Heart right ventricle (tissue), 16 donors: ENCODE measurements around the gene RIC8A. TPM values are rescaled to one million over a fixed set of nuclear protein-coding genes. Genes with fewer than 3 reads are reported as not detected.

Source experiments
- ATAC-seq, 8 donors: fragments of 200-7000 bp; cut with Tn5 transposase; one replicate each; pipeline ENCODE4 v1.9.1; 2020; ENCODE audit warnings: mild to moderate bottlenecking in 8 of 8, moderate library complexity in 8 of 8, moderate number of reproducible peaks in 1 of 8
- DNase-seq, 2 donors: peaks; one replicate each; pipeline ENCODE4 v3.0.0-alpha.2; 2020
- H3K27ac ChIP-seq, 10 donors: fragments of 200-600 bp; sonication (generic) in 2 of 10; one replicate each; pipeline versions ENCODE4 v1.5.0 to v1.8.0; 2020 to 2022; ENCODE audit warnings: mild to moderate bottlenecking in 3 of 10
- H3K27me3 ChIP-seq, 7 donors: fragments of 200-600 bp; one replicate each; pipeline ENCODE4 v1.8.0; 2021 to 2022; ENCODE audit warnings: mild to moderate bottlenecking in 2 of 7
- H3K36me3 ChIP-seq, 9 donors: fragments of 200-600 bp; sonication (generic) in 1 of 9; one replicate each; pipeline versions ENCODE4 v1.5.0 to v1.8.0; 2020 to 2022; ENCODE audit warnings: mild to moderate bottlenecking in 2 of 9
- H3K4me1 ChIP-seq, 9 donors: fragments of 200-600 bp; sonication (generic) in 1 of 9; one replicate each; pipeline versions ENCODE4 v1.5.0 to v1.8.0; 2020 to 2022; ENCODE audit warnings: mild to moderate bottlenecking in 4 of 9
- H3K4me3 ChIP-seq, 10 donors: fragments of 200-600 bp; sonication (generic) in 2 of 10; one replicate each; pipeline versions ENCODE4 v1.5.0 to v1.8.0; 2020 to 2022; ENCODE audit warnings: mild to moderate bottlenecking in 7 of 10, moderate library complexity in 2 of 10
- H3K9me3 ChIP-seq, 11 donors: fragments of 200-600 bp in 10 of 11; sonication (generic) in 2 of 11; one replicate each; pipeline versions ENCODE4 v1.5.0 to v1.8.0; 2013 to 2022; ENCODE audit warnings: mild to moderate bottlenecking in 2 of 11, control low read depth in 1 of 11, moderate library complexity in 1 of 11
- WGBS, 2 donors: extraction: QIAGEN DNeasy Blood & Tissue Kit; methylation state at CpG; one replicate each; pipeline ENCODE4 v1.1.7; 2013; ENCODE audit warnings: inconsistent platforms in 1 of 2; 5-methylcytosine and 5-hydroxymethylcytosine counted together
- intact Hi-C, 10 donors: fragments of 100-400 bp; cut with DNase I; formaldehyde crosslinking; loops; one replicate each; pipeline versions ENCODE4 v1.11.1 to v1.14.2; 2022
- polyA plus RNA-seq, 2 donors: library from polyadenylated mRNA; stranded (reverse); fragments of 200-250 nt; gene quantifications; one replicate each; pipeline ENCODE4 v1.2.3, GENCODE V29; 2013
- total RNA-seq, 10 donors: library from RNA; stranded (reverse); fragmentation: NEBNext Ultra II Directional in 3 of 10; extraction: Animal tissue kit (Norgen Biotek cat#: 25700) in 3 of 10; gene quantifications; one replicate each; pipeline versions ENCODE4 v1.2.1 to v1.2.4, GENCODE V29; 2021 to 2023
- TF ChIP-seq, protein P1 (sequence below), 9 donors: fragments of 200-600 bp; sonication (generic) in 2 of 9; IDR thresholded peaks; one replicate each; pipeline versions ENCODE4 v1.5.0 to v1.8.0; 2021 to 2022; ENCODE audit warnings: antibody characterized with exemption in 9 of 9, mild to moderate bottlenecking in 5 of 9, moderate library complexity in 1 of 9
- donor health status: Arrhythmogenic right ventricular cardiomyopathy.
- donor health status: ischemic (EF 13 %, LVEDD 7.1; RV severe dilation, severe dysfunction).
- donor health status: healthy with polysubstance abuse.
- donor health status: DM: no; HTN: yes; CAD: no.
- donor health status: DM: no; HTN: no; CAD: no.
- donor health status: ischemic (EF 25% LVEDD 6.9; RV normal size, moderate dysfunction).
- donor health status: ischemic (EF 25% LVEDD 5.7; RV mildly dilated, moderate dysfunction).
- donor health status: healthy.
- donor health status: DM: yes; HTN: yes; CAD: no.
- donor health status: Ischemic cardiomyopathy.
- donor health status: ischemic (EF 35%, LVEDD 5.7; RV mildly dilated, moderate dysfunction).
- donor health status: nonischemic (EF 11% LVEDD 7.7; RV severe dilation, severe dysfunction).
- donor health status: DM: yes; HTN: yes; CAD: no.
- donor health status: PGD.
- donor health status: ischemic (EF 29% LVEDD 5.4; RV normal size, mild dysfunction).
- donor health status: nonischemic (EF 23%, LVEDD 6.1; RV moderate dilation, normal function).

RIC8A gene
- total and polyA plus RNA-seq, 12 donors, result 38.4 to 82.1 (median 59.5) TPM

DNA sequence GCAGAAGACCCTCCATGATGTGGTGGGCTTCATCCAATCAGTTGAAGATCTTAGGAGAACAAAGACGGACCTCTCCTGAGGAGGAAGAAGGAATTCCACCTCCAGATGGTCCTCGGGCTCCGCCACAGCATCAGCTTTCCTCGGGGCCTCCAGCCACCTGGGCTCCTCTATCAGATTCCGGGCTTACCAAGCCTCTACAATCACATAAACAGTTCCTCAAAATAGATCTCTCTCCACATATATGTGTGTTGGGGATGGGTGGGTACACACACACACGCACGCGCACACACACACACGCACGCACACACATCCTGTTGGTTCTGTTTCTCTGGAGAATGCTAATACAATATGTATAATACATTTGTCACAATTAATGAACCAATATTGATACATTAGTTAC is 51.9 kb downstream of the RIC8A start:
- H3K9me3 ChIP-seq, result peaks cover 0 to 8% (median 0%) of the 10 kb centered on the region in 11 donors
- no peak overlapping the region for H3K4me3 ChIP-seq
- intact Hi-C loops, result loop anchor here in 4 of 10 donors (5.0 to 10.0 kb wide), 4 partner anchors 55 to 115 kb away; partner anchors contain the start of genes B4GALNT4 (in 2 of the 4) and IFITM1 (in 1 of the 4)
- DNase-seq, result no peak
- no peak for ATAC-seq
- no peaks in the 10 kb centered on the region for H3K4me1 ChIP-seq
- WGBS, 2 donors, result 78 to 81% methylated on average over 10 of the region's 10 CpGs
- H3K27ac ChIP-seq, result no peak overlapping the region
- H3K36me3 ChIP-seq, result no peaks in the 10 kb centered on the region
- TF ChIP-seq, protein P1, sequence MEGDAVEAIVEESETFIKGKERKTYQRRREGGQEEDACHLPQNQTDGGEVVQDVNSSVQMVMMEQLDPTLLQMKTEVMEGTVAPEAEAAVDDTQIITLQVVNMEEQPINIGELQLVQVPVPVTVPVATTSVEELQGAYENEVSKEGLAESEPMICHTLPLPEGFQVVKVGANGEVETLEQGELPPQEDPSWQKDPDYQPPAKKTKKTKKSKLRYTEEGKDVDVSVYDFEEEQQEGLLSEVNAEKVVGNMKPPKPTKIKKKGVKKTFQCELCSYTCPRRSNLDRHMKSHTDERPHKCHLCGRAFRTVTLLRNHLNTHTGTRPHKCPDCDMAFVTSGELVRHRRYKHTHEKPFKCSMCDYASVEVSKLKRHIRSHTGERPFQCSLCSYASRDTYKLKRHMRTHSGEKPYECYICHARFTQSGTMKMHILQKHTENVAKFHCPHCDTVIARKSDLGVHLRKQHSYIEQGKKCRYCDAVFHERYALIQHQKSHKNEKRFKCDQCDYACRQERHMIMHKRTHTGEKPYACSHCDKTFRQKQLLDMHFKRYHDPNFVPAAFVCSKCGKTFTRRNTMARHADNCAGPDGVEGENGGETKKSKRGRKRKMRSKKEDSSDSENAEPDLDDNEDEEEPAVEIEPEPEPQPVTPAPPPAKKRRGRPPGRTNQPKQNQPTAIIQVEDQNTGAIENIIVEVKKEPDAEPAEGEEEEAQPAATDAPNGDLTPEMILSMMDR (IDR thresholded peaks at IDR 0.05), result no peak
- H3K27me3 ChIP-seq, result peaks cover 0 to 10% (median 0%) of the 10 kb centered on the region in 7 donors

DNA sequence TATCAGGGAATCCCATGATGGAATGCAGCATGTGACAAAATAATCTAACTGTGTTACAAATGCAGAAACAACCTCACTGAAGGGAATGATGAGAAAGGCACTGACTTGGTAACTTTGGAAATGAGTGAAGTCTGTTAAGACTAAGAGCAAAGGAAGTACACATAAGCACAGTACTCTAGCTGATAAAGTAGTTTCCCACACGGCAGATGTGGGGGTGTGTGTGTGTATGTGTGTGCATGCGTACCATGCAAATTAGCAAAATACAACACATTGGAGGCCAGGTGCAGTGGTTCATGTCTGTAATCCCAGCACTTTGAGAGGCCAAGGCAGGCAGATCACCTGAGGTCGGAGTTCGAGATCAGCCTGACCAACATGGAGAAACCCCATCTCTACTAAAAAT is 54.1 kb downstream of the RIC8A start:
- 87 to 90% methylated on average over 4 of the region's 4 CpGs for WGBS, 2 donors
- H3K27me3 ChIP-seq, result peaks cover 0 to 10% (median 0%) of the 10 kb centered on the region in 7 donors
- no peak overlapping the region for H3K4me3 ChIP-seq
- intact Hi-C loops, result no loop called here
- H3K27ac ChIP-seq, result no peak overlapping the region
- no peak for ATAC-seq
- H3K9me3 ChIP-seq, result peaks cover 0 to 19% (median 5%) of the 10 kb centered on the region in 11 donors
- no peaks in the 10 kb centered on the region for H3K36me3 ChIP-seq
- H3K4me1 ChIP-seq, result no peaks in the 10 kb centered on the region
- TF ChIP-seq, protein P1 (IDR thresholded peaks at IDR 0.05), result no peak
- DNase-seq, result no peak

Other genes starting within 250 kb of the RIC8A start
- gene SCGB1C1, start 14.6 kb upstream of the RIC8A start, total RNA-seq, result not detected
- not detected for gene SCGB1C1, start 14.6 kb upstream of the RIC8A start, polyA plus RNA-seq
- gene BET1L, start 309 bp upstream of the RIC8A start, total RNA-seq, result 10 to 100 TPM; 18.7 to 32.0 (median 20.7) TPM
- gene BET1L, start 309 bp upstream of the RIC8A start, polyA plus RNA-seq, result 10 to 100 TPM; 12.4 to 23.5 TPM
- 10 to 100 TPM; 33.1 to 50.2 (median 35.5) TPM for gene SIRT3, start 28.6 kb downstream of the RIC8A start, total RNA-seq
- gene SIRT3, start 28.6 kb downstream of the RIC8A start, polyA plus RNA-seq, result 10 to 100 TPM; 18.5 to 23.3 TPM
- gene PSMD13, start 29.3 kb downstream of the RIC8A start, total RNA-seq, result 100 to 1,000 TPM in 3 of 10 donors, 10 to 100 TPM in 7; 78.7 to 110 (median 90.4) TPM
- gene PSMD13, start 29.3 kb downstream of the RIC8A start, polyA plus RNA-seq, result 100 to 1,000 TPM; 129 to 163 TPM
- under 1 TPM in 4 of 10 donors, not detected in 6; 0.09 to 0.25 (median 0.12) TPM for gene NLRP6, start 70.7 kb downstream of the RIC8A start, total RNA-seq
- gene NLRP6, start 70.7 kb downstream of the RIC8A start, polyA plus RNA-seq, result under 1 TPM; 0.07 to 0.09 TPM
- 10 to 100 TPM in 1 of 10 donors, 1 to 10 TPM in 9; 3.3 to 10.8 (median 5.9) TPM for gene PGGHG, start 81.4 kb downstream of the RIC8A start, total RNA-seq
- 10 to 100 TPM; 15.9 to 45.3 TPM for gene PGGHG, start 81.4 kb downstream of the RIC8A start, polyA plus RNA-seq
- not detected for gene IFITM5, start 91.8 kb downstream of the RIC8A start, total RNA-seq
- gene IFITM5, start 91.8 kb downstream of the RIC8A start, polyA plus RNA-seq, result not detected
- 100 to 1,000 TPM in 7 of 10 donors, 10 to 100 TPM in 3; 57.2 to 333 (median 144) TPM for gene IFITM2, start 100.1 kb downstream of the RIC8A start, total RNA-seq
- 100 to 1,000 TPM; 423 to 843 TPM for gene IFITM2, start 100.1 kb downstream of the RIC8A start, polyA plus RNA-seq
- 100 to 1,000 TPM in 4 of 10 donors, 10 to 100 TPM in 6; 51.6 to 182 (median 94.9) TPM for gene IFITM1, start 106.3 kb downstream of the RIC8A start, total RNA-seq
- gene IFITM1, start 106.3 kb downstream of the RIC8A start, polyA plus RNA-seq, result 100 to 1,000 TPM; 235 to 427 TPM
- gene IFITM3, start 113.2 kb downstream of the RIC8A start, total RNA-seq, result 100 to 1,000 TPM in 9 of 10 donors, 10 to 100 TPM in 1; 94.1 to 591 (median 172) TPM
- gene IFITM3, start 113.2 kb downstream of the RIC8A start, polyA plus RNA-seq, result 1,000 to 10,000 TPM in 1 of 2 donors, 100 to 1,000 TPM in 1; 676 to 1,409 TPM
- gene B4GALNT4, start 161.8 kb downstream of the RIC8A start, total RNA-seq, result 1 to 10 TPM in 1 of 10 donors, under 1 TPM in 6, not detected in 3; 0.09 to 1.6 (median 0.25) TPM
- gene B4GALNT4, start 161.8 kb downstream of the RIC8A start, polyA plus RNA-seq, result 1 to 10 TPM in 1 of 2 donors, under 1 TPM in 1; 0.75 to 1.7 TPM
- 1 to 10 TPM in 4 of 10 donors, under 1 TPM in 6; 0.19 to 3.0 (median 0.74) TPM for gene PKP3, start 186.5 kb downstream of the RIC8A start, total RNA-seq
- gene PKP3, start 186.5 kb downstream of the RIC8A start, polyA plus RNA-seq, result under 1 TPM; 0.13 to 0.80 TPM
- gene SIGIRR, start 207.3 kb downstream of the RIC8A start, total RNA-seq, result 10 to 100 TPM; 20.4 to 52.4 (median 30.0) TPM
- gene SIGIRR, start 207.3 kb downstream of the RIC8A start, polyA plus RNA-seq, result 100 to 1,000 TPM in 1 of 2 donors, 10 to 100 TPM in 1; 56.0 to 187 TPM
- gene ANO9, start 234.3 kb downstream of the RIC8A start, total RNA-seq, result 1 to 10 TPM in 1 of 10 donors, under 1 TPM in 5, not detected in 4; 0.05 to 2.3 (median 0.19) TPM
- gene ANO9, start 234.3 kb downstream of the RIC8A start, polyA plus RNA-seq, result under 1 TPM; 0.13 to 0.37 TPM
- gene PTDSS2, start 242.6 kb downstream of the RIC8A start, total RNA-seq, result 10 to 100 TPM; 16.7 to 37.9 (median 24.8) TPM
- 10 to 100 TPM; 31.4 to 55.5 TPM for gene PTDSS2, start 242.6 kb downstream of the RIC8A start, polyA plus RNA-seq